HG02798 (cell line): ENCODE measurements around the gene PPFIA2.
"Not testable (repeated sequence)": the region's sequence is repeated elsewhere in the genome, so short reads cannot be mapped to it uniquely, and the experiment has no call there.

ENCODE experiments used
- ATAC-seq: cut with Tn5 transposase; IDR thresholded peaks from one replicate; pipeline ENCODE4 v1.9.1; 2021; ENCODE audit warnings: mild to moderate bottlenecking; ENCODE audit not compliant: unreplicated experiment, poor library complexity

PPFIA2 gene

GRCh38 chr12:81224626-81225025 is 534.5 kb downstream of the PPFIA2 start:
- no peak for ATAC-seq

GRCh38 chr12:81222846-81223592 is 536.1 kb downstream of the PPFIA2 start:
- no peak for ATAC-seq

- ATAC-seq: no peak
Observed at GRCh38 chr12:81221681-81222080, 537.5 kb downstream of the PPFIA2 start.

- no peak for ATAC-seq
Observed at GRCh38 chr12:81216739-81217138, 542.4 kb downstream of the PPFIA2 start.

- no peak for ATAC-seq
Observed at GRCh38 chr12:81212996-81213696, 546.0 kb downstream of the PPFIA2 start.

GRCh38 chr12:81211306-81211705 is 547.8 kb downstream of the PPFIA2 start:
- ATAC-seq: no peak

- not testable (repeated sequence) for ATAC-seq
Observed at GRCh38 chr12:81209772-81210225, 549.4 kb downstream of the PPFIA2 start.

GRCh38 chr12:81209012-81209411 is 550.1 kb downstream of the PPFIA2 start:
- no peak for ATAC-seq

GRCh38 chr12:81208187-81208911 is 550.8 kb downstream of the PPFIA2 start:
- no peak for ATAC-seq
